ENCODE measurements around the gene SLC35B4. TPM values are rescaled to one million over a fixed set of nuclear protein-coding genes. Genes with fewer than 3 reads are reported as not detected.
A peak's percentile ranks its signal among the peaks of the same experiment; 100 is the strongest.

Gene SLC35B4
- total RNA-seq, result 5.3 TPM

- DNase-seq (ENCODE audit: low spot score in 2 of 2), result peak; percentile 91 to 98
- Histone ChIP-seq H3K9me3 (no peaks in the 10 kb centered on the region), H3K27ac (peak within 1 kb of the TSS; percentile 67 to 74), H3K36me3 (no peaks in the 10 kb centered on the region), H3K4me3 (peak within 1 kb of the TSS; percentile 89 to 96), H3K27me3 (no peaks in the 10 kb centered on the region), H3K4me1 (peaks cover 0 to 6% of the 10 kb centered on the region in 2 donors)
- TF ChIP-seq CTCF (IDR thresholded peaks at IDR 0.05), result peak in 1 of 3 experiments; percentile 22
- intact Hi-C loops (cut with DNase I), result loop anchor here (1.0 to 10.0 kb wide), 7 partner anchors 116 to 1661 kb away; partner anchors contain the start of genes CHCHD3, CNOT4, EXOC4 and LRGUK
These were observed at the start of gene SLC35B4 for GRCh38 chr7:134316539-134317344. TSS of gene SLC35B4 (minus strand) at chr7:134316930. CDS start at chr7:134316751, 179 bp downstream.

GRCh38 chr7:134366481-134366880, 49.8 kb upstream of the SLC35B4 start:
- DNase-seq (ENCODE audit: low spot score in 2 of 2), result no peak
- intact Hi-C loops (cut with DNase I), result no loop called here
- no peak overlapping the region for H3K27ac ChIP-seq
- H3K4me1 ChIP-seq, result no peaks in the 10 kb centered on the region
- no peaks in the 10 kb centered on the region for H3K9me3 ChIP-seq
- H3K27me3 ChIP-seq, result no peaks in the 10 kb centered on the region
- no peak overlapping the region for H3K4me3 ChIP-seq
- no peaks in the 10 kb centered on the region for H3K36me3 ChIP-seq
- TF ChIP-seq CTCF (IDR thresholded peaks at IDR 0.05), result no peak

GRCh38 chr7:134365341-134366054, 48.8 kb upstream of the SLC35B4 start:
- no peaks in the 10 kb centered on the region for H3K27me3 ChIP-seq
- H3K36me3 ChIP-seq, result no peaks in the 10 kb centered on the region
- H3K9me3 ChIP-seq, result no peaks in the 10 kb centered on the region
- intact Hi-C loops (cut with DNase I), result no loop called here
- TF ChIP-seq CTCF (IDR thresholded peaks at IDR 0.05), result no peak
- no peaks in the 10 kb centered on the region for H3K4me1 ChIP-seq
- H3K27ac ChIP-seq, result no peak overlapping the region
- no peak overlapping the region for H3K4me3 ChIP-seq
- DNase-seq (ENCODE audit: low spot score in 2 of 2), result no peak

- intact Hi-C loops (cut with DNase I), result no loop called here
- H3K36me3 ChIP-seq, result no peaks in the 10 kb centered on the region
- no peak for TF ChIP-seq CTCF (IDR thresholded peaks at IDR 0.05)
- no peaks in the 10 kb centered on the region for H3K9me3 ChIP-seq
- no peaks in the 10 kb centered on the region for H3K27me3 ChIP-seq
- DNase-seq (ENCODE audit: low spot score in 2 of 2), result no peak
- H3K4me1 ChIP-seq, result no peaks in the 10 kb centered on the region
- no peak overlapping the region for H3K4me3 ChIP-seq
- H3K27ac ChIP-seq, result no peak overlapping the region
These were observed 47.9 kb upstream of the SLC35B4 start for GRCh38 chr7:134364619-134365037.

- Histone ChIP-seq H3K27ac (no peak overlapping the region), H3K4me1 (no peaks in the 10 kb centered on the region), H3K27me3 (no peaks in the 10 kb centered on the region), H3K36me3 (no peaks in the 10 kb centered on the region), H3K9me3 (no peaks in the 10 kb centered on the region), H3K4me3 (no peak overlapping the region)
- TF ChIP-seq CTCF (IDR thresholded peaks at IDR 0.05), result no peak
- intact Hi-C loops (cut with DNase I), result no loop called here
- DNase-seq (ENCODE audit: low spot score in 2 of 2), result no peak
These were observed 46.1 kb upstream of the SLC35B4 start for GRCh38 chr7:134362587-134363483.

Measured in ascending aorta (tissue), 2 donors.